Spinal cord (tissue), 10 donors: ENCODE results near the gene NARF. TPM values are rescaled to one million over a fixed set of nuclear protein-coding genes. Genes with fewer than 3 reads are reported as not detected.
"Not testable (repeated sequence)": the region's sequence is repeated elsewhere in the genome, so short reads cannot be mapped to it uniquely, and the experiment has no call there.

Source experiments
- DNase-seq, 6 donors: peaks; one replicate each; pipeline versions ENCODE4 v3.0.0 to v3.0.0-alpha.2; 2013 to 2015; ENCODE audit warnings: low spot score in 6 of 6, low read depth in 4 of 6
- H3K27ac ChIP-seq: one replicate; pipeline ENCODE4 v1.5.1; 2013; ENCODE audit warnings: low read depth, low read length, control low read depth
- H3K27me3 ChIP-seq: one replicate; pipeline ENCODE4 v1.6.1; 2013; ENCODE audit warnings: low read length; ENCODE audit not compliant: control insufficient read depth, insufficient read depth
- H3K36me3 ChIP-seq: one replicate; pipeline ENCODE4 v1.6.1; 2013; ENCODE audit warnings: low read length; ENCODE audit not compliant: control insufficient read depth, insufficient read depth
- H3K4me1 ChIP-seq: one replicate; pipeline ENCODE4 v1.6.1; 2013; ENCODE audit warnings: low read length; ENCODE audit not compliant: control insufficient read depth, insufficient read depth
- H3K4me3 ChIP-seq: one replicate; pipeline ENCODE4 v1.5.1; 2013; ENCODE audit warnings: low read depth, low read length, control low read depth
- H3K9me3 ChIP-seq: one replicate; pipeline ENCODE4 v1.6.1; 2013; ENCODE audit warnings: low read length; ENCODE audit not compliant: control insufficient read depth, insufficient read depth
- WGBS: methylation state at CpG from one replicate; pipeline ENCODE4 v1.1.5; 2013; ENCODE audit warnings: missing lambda C conversion rate; ENCODE audit not compliant: insufficient coverage; 5-methylcytosine and 5-hydroxymethylcytosine counted together
- polyA plus RNA-seq, 2 donors: library from polyadenylated mRNA; unstranded; fragments of 120-200 nt; gene quantifications; one replicate each; pipeline ENCODE4 v1.2.1, GENCODE V29; 2013; ENCODE audit not compliant: insufficient read length in 2 of 2
- total RNA-seq, 2 donors: library from RNA; depleted of rRNA in 1 of 2; stranded (reverse); fragments of 120-200 nt in 1 of 2; fragments of >200 nt in 1 of 2; gene quantifications; one replicate each; pipeline versions ENCODE4 v1.2.3 to v1.2.4, GENCODE V29; 2013 to 2014
- donor health status: healthy.

Gene NARF
- total and polyA plus RNA-seq, 4 donors: 31.1 to 124 (median 75.9) TPM

DNA sequence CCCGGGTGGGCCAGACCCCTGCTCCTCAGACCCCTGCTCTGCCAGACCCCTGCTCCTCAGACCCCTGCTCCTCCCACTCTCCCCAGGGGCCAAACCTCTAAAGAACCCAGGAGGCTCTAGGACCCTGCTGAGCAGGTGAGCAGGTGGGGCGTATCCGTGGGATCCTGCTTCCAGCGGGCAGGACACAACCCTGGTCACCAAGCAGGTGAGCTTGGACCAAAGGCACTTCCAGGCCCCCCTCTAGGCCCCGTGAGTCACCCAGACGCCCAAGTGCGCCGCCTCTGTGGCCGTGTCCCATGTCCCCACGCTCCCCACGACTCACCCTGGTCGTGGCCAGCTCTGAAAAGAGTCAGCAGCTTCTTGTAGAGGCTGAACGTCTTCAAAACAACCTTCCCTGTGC is 13.0 kb upstream of the NARF start:
- WGBS: 91% methylated on average over 13 of the region's 13 CpGs
- Histone ChIP-seq H3K27ac (no peak overlapping the region), H3K9me3 (no peaks in the 10 kb centered on the region), H3K36me3 (peaks cover 76% of the 10 kb centered on the region), H3K27me3 (no peaks in the 10 kb centered on the region), H3K4me3 (no peak overlapping the region), H3K4me1 (peaks cover 24% of the 10 kb centered on the region)
- no peak for DNase-seq

DNA sequence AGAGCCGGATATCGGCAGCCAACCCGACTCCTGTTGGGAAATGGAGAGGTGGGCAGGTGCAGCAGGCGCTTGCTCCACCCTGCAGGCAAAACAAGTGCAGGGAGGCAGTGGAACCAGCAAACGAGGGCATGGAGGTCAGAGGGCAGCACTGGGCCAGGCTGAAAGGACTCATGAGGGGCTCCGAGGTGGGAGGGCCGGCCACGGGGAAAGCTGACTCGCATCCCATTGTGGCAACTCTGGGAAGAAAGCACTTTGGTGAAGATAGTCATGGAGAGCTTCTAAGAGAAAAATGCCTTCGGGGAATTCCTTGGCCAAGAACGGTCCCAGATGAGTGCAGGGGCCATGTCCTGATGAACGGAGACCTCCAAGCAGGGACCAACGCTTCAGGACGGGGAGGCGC is 12.4 kb upstream of the NARF start:
- peaks cover 70% of the 10 kb centered on the region for H3K36me3 ChIP-seq
- no peaks in the 10 kb centered on the region for H3K27me3 ChIP-seq
- DNase-seq: no peak
- peaks cover 20% of the 10 kb centered on the region for H3K4me1 ChIP-seq
- no peak overlapping the region for H3K27ac ChIP-seq
- 86% methylated on average over 12 of the region's 15 CpGs for whole genome bisulfite sequencing
- H3K4me3 ChIP-seq: no peak overlapping the region
- no peaks in the 10 kb centered on the region for H3K9me3 ChIP-seq

DNA sequence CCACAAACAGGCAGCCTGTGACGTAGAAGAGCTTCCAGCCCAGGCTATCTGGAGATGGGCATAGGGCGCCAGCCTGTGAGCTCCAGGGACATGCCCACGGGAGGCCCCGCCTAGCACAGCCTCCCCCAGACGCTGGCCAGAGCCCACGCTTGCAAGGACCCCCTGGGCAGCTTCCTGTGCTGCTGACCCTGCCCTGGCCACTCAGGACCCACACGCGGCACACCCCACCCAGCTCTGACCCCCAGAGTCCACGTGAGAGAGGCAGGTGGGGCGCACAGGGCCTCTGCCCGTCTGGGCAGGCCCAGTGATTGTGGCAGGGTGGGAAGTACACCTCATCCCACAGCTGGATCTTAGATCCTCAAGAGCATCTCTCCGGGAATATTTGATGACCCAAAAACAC is 11.9 kb upstream of the NARF start:
- peaks cover 21% of the 10 kb centered on the region for H3K4me1 ChIP-seq
- no peak overlapping the region for H3K4me3 ChIP-seq
- peaks cover 65% of the 10 kb centered on the region for H3K36me3 ChIP-seq
- H3K9me3 ChIP-seq: no peaks in the 10 kb centered on the region
- no peaks in the 10 kb centered on the region for H3K27me3 ChIP-seq
- no peak overlapping the region for H3K27ac ChIP-seq
- 95% methylated on average over 11 of the region's 12 CpGs for WGBS
- DNase-seq: no peak

DNA sequence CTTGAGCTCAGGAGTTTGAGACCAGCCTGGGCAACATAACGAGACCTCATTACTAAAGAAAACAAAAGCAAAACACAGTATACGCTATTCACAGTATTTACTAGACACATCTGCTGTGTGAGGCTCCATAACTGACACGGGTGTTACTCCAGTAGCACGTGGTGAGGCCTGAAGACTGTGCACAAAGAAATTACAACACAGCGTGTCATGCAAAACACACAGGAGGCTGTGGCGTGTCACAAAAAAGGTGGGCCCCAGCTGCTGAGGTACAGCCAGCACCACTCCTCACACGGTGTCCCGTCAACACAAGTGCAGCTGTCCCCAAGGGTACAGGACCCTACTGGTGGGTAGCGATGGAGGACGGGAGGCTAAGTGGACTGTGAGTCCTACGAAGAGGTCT is 10.7 kb upstream of the NARF start:
- peaks cover 53% of the 10 kb centered on the region for H3K36me3 ChIP-seq
- 95% methylated on average over 8 of the region's 11 CpGs for WGBS

DNA sequence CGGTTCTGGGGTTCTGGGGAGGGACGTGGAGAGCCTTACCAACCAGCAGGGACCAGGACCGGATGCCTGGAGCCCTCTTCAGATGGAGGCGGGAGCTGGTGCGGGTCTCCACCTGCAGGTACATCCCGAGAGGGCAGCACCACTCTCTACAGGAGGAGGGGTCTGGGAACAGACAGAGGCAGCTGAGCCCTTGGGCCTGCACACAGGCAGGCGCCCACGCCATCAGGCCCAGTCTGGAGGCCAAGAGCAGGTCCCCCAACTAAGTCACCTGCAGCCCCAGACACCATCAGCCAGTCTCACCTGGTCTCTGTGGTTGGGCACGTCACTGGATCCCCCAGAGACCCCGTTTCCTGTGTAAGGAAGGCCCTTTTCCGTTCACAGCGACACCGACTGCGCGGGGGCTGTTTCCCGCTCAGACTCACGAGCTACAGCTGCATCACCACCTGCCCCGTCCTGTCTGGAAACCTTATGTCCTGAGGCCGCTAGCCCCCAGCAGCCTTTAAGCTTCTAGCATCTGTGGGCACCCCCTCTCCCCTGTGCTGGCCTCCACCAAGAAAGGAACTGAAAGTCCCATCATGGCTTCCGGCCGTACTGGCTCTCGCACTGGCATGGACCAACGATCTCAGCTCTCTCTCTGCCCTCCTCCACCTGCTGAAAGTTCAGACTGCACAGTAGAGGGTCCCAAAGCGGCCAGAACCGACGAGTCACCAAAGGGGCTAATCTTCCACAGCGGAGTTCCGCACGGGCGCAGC is 9.2 kb upstream of the NARF start:
- H3K9me3 ChIP-seq: no peaks in the 10 kb centered on the region
- H3K4me3 ChIP-seq: peak overlapping the region; percentile 65
- 80% methylated on average over 30 of the region's 30 CpGs for WGBS
- H3K27ac ChIP-seq: peak overlapping the region; percentile 33
- H3K27me3 ChIP-seq: no peaks in the 10 kb centered on the region
- peaks cover 38% of the 10 kb centered on the region for H3K36me3 ChIP-seq
- no peak for DNase-seq
- H3K4me1 ChIP-seq: peaks cover 22% of the 10 kb centered on the region

More for the DNA sequence above, 10.7 kb upstream of the NARF start:
- Histone ChIP-seq H3K27me3 (no peaks in the 10 kb centered on the region), H3K9me3 (no peaks in the 10 kb centered on the region), H3K27ac (no peak overlapping the region), H3K4me3 (no peak overlapping the region), H3K4me1 (peaks cover 22% of the 10 kb centered on the region)
- DNase-seq: no peak

DNA sequence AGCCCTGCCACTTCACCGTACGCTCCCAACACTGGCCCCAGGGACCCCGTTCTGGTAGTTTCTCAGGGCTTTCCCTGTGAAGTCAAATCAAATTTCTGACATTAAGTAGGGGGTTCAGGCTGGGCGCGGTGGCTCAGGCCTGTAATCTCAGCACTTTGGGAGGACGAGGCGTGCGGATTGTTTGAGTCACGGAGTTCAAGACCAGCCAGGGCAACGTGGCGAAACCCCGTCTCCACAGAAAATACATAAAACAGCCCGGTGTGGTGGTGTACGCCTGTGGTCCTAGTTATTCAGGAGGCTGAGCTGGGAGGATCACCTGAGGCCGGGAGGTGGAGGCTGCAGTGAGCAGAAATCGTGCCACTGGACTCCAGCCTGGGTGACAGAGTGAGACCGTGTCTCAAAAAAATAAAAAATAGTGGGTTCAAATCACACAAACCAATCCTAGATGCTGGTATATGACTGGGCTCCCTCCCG is 8.6 kb upstream of the NARF start:
- peak overlapping the region; percentile 65 for H3K4me3 ChIP-seq
- no peak for DNase-seq
- H3K27me3 ChIP-seq: no peaks in the 10 kb centered on the region
- no peaks in the 10 kb centered on the region for H3K9me3 ChIP-seq
- H3K36me3 ChIP-seq: peaks cover 32% of the 10 kb centered on the region
- peak overlapping the region; percentile 64 for H3K27ac ChIP-seq
- WGBS: 68% methylated on average over 10 of the region's 18 CpGs
- H3K4me1 ChIP-seq: peaks cover 22% of the 10 kb centered on the region

DNA sequence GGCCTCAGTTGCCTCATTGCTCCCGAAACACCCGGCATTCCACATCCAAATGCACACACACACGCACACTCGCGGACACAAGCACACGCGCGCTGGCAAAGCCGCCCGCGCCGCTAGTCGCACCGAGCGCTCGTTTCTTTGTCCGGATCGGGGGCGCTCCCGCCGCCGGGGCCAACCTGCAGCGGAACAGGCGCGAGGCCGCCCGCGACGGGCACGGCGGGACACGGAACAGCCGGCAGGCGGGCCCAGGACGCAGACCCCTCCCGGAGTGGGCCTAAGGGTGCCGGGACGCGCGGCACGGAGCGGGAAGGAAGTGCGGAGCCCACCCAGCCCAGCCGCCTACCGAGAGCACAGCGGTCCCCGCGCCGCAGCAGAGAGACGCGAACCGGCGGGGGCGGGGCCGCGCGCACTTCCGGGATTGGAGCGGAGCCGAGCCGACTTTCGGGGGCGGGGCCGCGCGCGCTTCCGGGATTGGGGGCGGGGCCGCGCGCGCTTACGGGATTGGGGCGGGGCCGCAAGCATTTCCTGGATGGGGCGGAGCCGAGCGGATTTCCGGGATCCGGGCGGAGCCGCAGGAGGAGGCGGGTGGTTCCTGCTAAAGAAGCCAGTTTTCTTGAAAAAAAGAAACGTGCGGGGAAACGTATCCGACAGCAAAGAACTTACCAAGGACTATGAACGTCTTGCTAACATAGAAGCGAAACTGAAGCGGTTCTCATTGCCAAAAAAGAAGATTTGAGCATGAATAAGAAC is 8.0 kb upstream of the NARF start, which contains the start of gene CYBC1:
Gene CYBC1 (minus strand): TSS at position 396 of the 750 bp plus-strand sequence. CDS start 1,498 bp downstream, outside the sequence.
- WGBS: under 1% methylated on average over 89 of the region's 91 CpGs
- H3K36me3 ChIP-seq: peaks cover 26% of the 10 kb centered on the region
- H3K27me3 ChIP-seq: no peaks in the 10 kb centered on the region
- peak; percentile 65 to 97 (median 86) for DNase-seq
- H3K27ac ChIP-seq: peak within 1 kb of the TSS; percentile 81
- no peaks in the 10 kb centered on the region for H3K9me3 ChIP-seq
- peaks cover 19% of the 10 kb centered on the region for H3K4me1 ChIP-seq
- peak within 1 kb of the TSS; percentile 65 for H3K4me3 ChIP-seq

DNA sequence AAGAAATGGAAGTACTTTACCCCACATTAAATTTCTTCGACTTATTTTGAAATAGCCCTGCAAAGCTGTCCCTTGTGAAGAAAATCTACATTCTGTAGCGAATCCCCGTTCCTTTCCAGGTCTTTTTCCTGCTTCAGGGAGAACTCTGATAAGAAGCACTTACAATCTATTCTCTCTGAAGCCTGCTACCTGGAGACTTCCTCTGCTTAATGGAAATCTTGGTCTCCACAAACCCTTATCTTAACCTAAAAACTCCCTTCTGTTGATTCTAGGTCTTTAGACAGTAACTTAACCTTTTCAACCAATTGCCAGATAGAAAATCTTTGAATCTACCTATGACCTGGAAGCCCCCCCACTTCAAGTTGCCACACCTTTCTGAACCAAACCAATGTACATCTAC is 6.4 kb upstream of the NARF start:
- WGBS: 91% methylated on average over 3 of the region's 3 CpGs
- peaks cover 12% of the 10 kb centered on the region for H3K36me3 ChIP-seq
- H3K27ac ChIP-seq: no peak overlapping the region
- DNase-seq: no peak
- H3K4me1 ChIP-seq: peaks cover 15% of the 10 kb centered on the region
- H3K27me3 ChIP-seq: no peaks in the 10 kb centered on the region
- H3K4me3 ChIP-seq: no peak overlapping the region
- no peaks in the 10 kb centered on the region for H3K9me3 ChIP-seq

DNA sequence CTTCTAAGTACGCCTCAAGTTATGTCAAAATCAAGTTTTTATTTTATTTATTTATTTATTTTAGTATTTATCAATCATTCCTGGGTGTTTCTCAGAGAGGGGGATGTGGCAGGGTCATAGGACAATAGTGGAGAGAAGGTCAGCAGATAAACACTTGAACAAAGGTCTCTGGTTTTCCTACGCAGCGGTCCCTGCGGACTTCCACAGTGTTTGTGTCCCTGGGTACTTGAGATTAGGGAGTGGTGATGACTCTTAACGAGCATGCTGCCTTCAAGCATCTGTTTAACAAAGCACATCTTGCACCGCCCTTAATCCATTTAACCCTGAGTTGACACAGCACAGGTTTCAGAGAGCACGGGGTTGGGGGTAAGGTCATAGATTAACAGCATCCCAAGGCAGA is 5.4 kb upstream of the NARF start:
- not testable (repeated sequence) for DNase-seq, H3K36me3 ChIP-seq, H3K9me3 ChIP-seq, H3K4me3 ChIP-seq, H3K27me3 ChIP-seq, H3K27ac ChIP-seq
- no CpG with 5 or more reads among the region's 7 CpGs for WGBS
- peaks cover 18% of the 10 kb centered on the region for H3K4me1 ChIP-seq
